ENCODE data around the gene LRBA.
A peak's percentile ranks its signal among the peaks of the same experiment; 100 is the strongest.

LRBA gene

GRCh38 chr4:150475763-150476162 lies 539.3 kb downstream of the LRBA start:
- no peak for DNase-seq

- DNase-seq = no peak
Measured at GRCh38 chr4:150464523-150464922, 550.6 kb downstream of the LRBA start.

GRCh38 chr4:150462743-150463142 lies 552.3 kb downstream of the LRBA start:
- DNase-seq = no peak

GRCh38 chr4:150461957-150462356 lies 553.1 kb downstream of the LRBA start:
- DNase-seq = no peak

DNA sequence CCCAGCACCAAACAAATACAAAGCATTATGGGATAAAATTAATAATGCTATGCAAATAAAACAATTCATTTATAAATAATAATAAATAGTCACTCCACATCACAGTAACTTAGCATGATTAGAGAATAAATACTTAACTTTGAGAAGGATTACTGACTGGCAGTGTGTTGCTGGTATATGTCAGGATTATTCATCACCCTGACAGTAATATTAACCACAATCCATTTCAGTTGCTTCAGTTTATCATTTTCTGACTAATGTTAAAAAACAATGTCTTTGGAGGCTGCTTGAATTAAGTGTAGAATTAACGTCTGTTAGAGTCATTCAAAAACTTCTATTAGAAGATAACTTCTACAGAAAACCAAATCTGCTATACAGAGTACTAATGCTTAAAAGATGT lies 557.3 kb downstream of the LRBA start:
- no peak for DNase-seq

DNA sequence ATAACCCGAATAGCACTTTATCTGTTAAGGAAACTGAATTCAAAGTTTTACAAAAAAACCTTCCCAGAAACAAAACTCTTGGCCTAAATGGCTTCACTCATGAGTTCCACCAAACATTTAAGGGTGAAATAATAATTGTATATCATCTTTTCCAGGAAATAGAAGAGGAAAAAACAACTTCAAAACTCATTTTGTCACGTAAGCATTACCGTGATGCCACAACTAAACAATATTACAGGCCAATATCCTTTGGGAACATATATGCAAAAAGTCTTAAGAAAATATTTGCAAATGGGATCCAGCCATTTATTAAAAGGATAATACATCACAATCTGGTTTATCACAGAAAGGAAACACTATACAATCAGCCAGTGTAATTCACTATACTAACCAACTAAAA lies 563.2 kb downstream of the LRBA start:
- no peak for DNase-seq

DNA sequence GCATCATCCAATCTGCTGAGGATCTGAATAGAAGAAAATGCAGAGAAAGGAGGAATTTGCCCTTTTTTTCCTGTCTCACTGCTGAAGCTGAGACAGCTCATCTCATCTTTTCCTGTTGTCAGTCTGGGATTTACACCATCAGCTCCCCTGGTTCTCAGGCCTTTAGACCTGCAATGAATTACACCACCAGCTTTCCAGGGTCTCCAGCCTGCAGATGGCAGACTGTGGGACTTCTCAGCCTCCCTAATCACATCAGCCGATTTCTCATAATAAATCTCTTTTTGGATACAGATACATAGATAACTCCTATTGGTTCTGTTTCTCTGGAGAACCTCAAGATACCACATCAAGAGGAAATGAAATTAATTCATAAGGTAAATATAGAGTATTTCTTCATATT lies 567.7 kb downstream of the LRBA start:
- DNase-seq = no peak

DNA sequence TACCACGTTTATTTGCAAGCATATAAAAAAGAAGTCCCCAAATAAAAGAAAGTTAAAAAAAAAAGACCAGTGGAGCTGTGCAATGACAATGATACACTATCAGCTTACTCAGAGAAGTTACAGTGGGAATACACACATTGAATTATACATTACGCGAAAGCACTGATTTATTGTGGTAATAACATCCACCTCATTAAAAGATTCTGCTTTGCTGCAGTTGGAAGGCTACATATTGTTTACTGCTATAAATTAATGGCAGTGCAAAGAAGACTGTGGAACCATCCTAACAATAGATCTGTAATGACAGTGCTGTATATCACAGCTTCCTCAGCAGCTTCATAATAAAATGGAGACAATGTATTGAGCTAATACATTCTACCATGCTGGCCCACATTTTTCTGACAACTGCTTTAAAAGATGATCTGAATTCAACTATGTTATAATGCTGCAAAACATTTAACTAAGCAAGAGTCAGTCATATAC lies 575.6 kb downstream of the LRBA start:
- DNase-seq = no peak

DNA sequence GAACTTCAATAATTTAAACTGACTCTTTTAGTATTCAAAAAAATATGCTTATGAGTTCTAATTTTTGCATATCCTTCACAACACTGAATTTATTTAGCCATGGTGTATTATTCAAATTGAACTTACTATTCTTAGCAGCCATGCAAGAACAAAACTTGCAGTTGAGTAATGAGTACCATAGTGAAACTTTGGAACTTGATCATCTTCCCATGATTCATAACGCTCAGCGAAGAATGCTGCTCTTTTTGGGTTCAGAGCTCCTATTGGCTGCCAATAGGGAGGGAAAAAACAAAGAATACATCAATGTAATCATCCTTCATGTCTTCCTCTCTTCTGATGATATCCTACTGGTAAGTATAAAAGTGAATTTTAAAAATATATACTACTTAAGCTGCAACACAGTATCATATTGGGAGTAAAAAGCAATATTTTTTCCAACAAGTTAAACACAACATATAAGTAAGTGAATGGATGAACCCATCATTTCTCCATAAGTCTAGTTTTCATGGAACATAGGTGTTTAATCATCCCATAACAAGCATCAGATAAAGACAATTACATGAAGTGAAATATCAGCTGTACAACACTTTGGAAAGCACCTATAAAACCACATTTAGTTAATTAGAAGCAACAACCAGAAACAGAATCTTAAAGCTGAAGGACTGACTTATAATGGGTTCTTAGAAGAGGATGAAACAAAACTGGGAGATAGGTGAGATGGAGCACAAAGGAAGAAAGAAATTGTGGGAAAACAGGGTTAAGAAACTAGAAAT lies 578.3 kb downstream of the LRBA start:
- no peak for DNase-seq

GRCh38 chr4:150431221-150431620 lies 583.9 kb downstream of the LRBA start:
- DNase-seq = no peak

GRCh38 chr4:150425161-150425560 lies 589.9 kb downstream of the LRBA start:
- DNase-seq = no peak

DNA sequence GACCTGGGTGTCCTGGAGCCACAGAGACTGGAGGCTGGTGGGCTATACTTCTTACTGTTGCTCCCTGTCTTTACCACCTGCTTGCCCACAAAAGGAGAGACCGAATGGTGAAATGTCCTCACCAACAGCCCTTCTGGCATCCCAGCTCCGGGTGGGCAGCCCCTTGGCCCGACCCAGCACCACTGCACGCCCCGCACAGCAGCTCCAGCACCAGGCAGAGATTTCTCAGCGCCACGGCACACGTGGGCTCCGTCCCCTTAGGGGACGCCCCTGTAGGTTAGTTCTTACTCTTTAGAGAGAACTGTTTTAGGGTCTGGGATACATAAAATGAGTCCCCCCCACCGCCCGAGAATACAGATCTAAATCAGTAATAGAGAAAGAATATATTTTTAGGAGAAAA lies 591.6 kb downstream of the LRBA start:
- DNase-seq = no peak

DNA sequence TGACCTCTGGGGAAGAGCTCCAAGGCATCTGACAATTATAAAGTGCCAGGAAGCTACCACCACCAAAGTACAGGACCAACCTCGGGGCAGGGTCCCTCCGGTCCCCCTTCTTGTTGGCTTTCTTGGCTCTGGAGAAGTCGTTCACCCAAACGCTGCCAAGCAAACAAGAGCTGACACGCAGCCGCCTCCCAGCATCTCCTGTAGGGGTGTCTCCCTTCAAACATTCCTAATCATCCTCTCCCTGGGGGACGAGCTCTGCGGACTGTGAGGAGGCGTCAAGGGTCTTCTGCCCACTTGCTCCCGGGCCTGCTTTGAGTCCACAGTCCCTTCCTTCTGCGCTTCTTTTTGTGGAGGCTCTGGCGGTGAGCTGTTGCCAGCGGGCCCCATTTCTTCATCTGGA lies 592.0 kb downstream of the LRBA start:
- no peak for DNase-seq

- no peak for DNase-seq
Measured at GRCh38 chr4:150421612-150422011, 593.5 kb downstream of the LRBA start.

DNA sequence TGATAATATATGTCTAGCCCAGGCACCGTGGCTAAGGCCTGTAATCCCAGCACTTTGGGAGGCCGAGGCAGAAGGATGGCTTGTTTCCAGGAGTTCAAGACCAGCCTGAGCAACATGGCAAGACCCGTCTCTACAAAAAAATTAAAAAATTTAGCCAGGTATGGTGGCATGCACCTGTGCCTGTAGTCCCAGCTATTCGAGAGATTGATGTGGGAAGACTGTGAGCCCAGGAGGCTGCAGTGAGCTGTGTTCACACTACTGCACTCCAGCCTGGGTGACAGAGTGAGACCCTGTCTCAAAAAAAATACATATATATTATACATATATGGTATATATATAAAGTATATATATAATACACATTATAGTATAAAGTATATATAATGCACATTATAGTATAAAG lies 595.1 kb downstream of the LRBA start:
- no peak for DNase-seq

- no peak for DNase-seq
Measured at GRCh38 chr4:150418757-150419410, 596.2 kb downstream of the LRBA start.

- no peak for DNase-seq
Measured at GRCh38 chr4:150415213-150415612, 599.9 kb downstream of the LRBA start.

DNA sequence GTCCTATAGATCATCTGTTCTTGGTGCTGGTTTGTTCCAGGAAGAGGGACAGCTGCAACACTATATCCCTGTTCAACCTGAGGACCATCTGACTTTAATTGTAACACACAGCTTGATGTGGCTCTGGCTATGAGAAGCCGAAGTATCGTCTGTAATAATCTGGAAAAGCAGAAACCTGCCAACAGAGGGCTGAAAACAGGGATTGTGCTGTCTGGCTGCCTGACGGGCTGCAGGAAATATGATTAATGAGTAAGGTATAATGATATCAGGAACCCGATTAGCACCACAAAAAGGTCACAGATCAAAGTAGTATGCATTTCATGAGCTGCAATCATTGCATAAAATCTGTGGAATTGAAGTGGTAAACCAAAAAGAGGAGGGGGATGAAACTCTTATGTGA lies 603.6 kb downstream of the LRBA start:
- DNase-seq = no peak

DNA sequence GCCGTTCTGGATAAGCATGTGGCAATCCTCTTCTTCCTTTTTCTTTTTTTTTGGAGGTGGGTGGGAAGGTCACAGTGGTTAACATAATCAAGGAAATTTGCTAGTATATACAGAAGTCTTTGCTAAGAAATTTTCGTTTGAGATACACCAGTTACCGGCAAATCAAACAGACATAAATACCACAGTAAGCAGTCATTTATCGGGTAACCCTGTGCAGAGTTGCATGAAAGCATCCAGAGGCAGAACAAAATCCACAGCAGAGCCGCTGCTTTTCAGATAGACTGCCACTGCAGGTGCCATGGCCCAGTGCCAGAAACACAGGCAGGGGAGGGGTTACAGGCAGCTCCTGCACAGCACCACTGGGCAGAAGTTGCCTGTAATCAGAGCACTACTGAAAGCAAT lies 612.2 kb downstream of the LRBA start:
- peak; percentile 21 for DNase-seq

DNA sequence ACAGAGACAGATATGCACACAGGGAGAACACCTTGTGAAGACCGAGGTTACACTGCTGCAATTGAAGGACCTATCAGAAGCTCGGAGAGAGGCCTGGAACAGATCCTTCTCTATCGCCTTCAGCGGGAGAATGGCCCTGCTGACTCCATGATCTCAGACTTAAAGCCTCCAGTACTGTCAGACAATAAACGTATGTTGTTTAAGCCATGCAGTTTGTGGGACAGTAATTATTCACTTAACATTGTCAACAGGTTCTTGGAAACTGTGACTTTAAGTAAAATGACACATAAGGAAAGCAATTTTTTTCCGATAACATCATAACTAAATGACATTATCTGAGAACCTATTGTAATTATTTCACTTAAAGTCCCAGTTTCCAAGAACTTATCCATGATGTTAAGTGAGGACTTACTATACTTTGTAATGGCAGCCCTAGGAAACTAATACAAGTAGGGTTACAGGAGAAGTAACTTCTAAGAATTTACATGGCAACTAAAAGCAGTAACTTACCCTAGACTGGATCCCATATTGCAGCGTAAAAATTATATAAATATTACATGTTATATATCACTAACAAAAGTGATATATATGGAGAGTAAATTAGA lies 613.9 kb downstream of the LRBA start:
- DNase-seq = no peak

DNA sequence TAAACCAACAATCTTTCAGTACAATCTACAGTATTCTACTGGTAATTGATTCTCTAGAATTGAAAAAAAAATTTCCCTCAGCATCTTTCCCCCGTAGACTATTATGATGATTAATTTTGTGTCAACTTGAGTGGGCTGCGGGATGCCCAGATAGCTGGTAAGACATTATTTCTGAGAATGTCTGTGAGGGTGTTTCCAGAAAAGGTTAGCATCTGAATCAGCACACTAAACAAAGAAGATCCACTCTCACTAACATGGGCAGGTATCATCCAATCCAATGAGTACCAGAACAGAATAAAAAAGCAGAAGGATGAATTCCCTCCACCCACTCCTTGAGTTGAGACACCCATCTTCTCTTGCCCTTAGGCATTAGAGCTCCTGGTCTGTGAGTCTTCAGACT lies 619.2 kb downstream of the LRBA start:
- DNase-seq = no peak

DNA sequence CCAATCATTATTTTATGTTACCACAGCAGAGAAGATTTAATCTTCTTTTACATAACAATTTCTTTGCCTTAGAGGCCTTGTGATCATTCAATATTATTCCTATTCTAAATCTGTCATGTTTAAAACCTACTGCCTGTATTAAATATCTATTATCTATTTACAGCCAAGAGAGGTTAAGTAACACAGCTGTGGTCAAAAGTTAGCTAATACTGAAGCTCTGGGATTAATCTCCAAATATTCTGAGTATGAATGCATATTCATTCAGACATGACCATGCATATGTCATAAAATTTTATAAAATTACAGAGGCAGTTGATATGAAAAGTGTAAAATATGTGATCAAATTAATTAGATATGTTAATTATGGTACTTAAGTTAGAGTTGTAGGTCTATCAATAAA lies 621.0 kb downstream of the LRBA start:
- DNase-seq = no peak

- DNase-seq = no peak
Measured at GRCh38 chr4:150391052-150391451, 624.0 kb downstream of the LRBA start.

DNA sequence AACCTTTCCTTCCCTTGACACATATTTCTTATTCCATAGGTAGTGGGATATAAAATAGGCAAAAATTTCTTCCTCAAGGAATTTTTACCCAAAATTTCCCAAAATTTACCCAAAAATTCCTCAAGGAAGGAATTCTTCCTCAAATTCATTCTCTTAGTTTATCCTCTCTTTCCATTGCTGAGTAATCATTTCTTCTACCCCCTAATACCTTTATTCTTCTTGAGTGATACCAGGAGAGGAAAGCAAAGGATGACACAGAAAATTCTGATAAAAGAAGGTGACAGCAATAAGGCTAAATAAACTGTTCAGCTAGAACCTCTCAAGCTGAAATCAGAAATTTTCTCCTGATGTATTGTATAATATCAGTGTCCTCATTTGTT lies 624.6 kb downstream of the LRBA start:
- DNase-seq = no peak
